ENCODE data around the gene NT5DC2. TPM values are rescaled to one million over a fixed set of nuclear protein-coding genes. Genes with fewer than 3 reads are reported as not detected.

Gene NT5DC2
- total and polyA plus RNA-seq, 3 experiments from 2014 or later, result 1.2 to 84.6 (median 80.3) TPM

GRCh38 chr3:52504977-52505376 is 28.7 kb downstream of the NT5DC2 start:
- H3K9me3 Mint-ChIP-seq, result no peaks in the 10 kb centered on the region
- H3K27me3 Mint-ChIP-seq, result no peaks in the 10 kb centered on the region
- DNase-seq, result no peak
- Histone ChIP-seq H3K9me3 (ENCODE audit: low read length) (no peaks in the 10 kb centered on the region), H3K4me1 (ENCODE audit: insufficient read depth, low read length) (no peaks in the 10 kb centered on the region), H3K27ac (ENCODE audit: low read depth, low read length) (no peak overlapping the region), H3K36me3 (ENCODE audit: insufficient read depth, low read length) (no peaks in the 10 kb centered on the region), H3K27me3 (ENCODE audit: insufficient read depth, low read length, poor library complexity, severe bottlenecking) (no peaks in the 10 kb centered on the region), H3K4me3 (ENCODE audit: low read length) (no peak overlapping the region)
- no peak overlapping the region for H3K27ac Mint-ChIP-seq
- POLR2A ChIA-PET, result no interaction called here
- no peak overlapping the region for H3K4me3 Mint-ChIP-seq
- no peaks in the 10 kb centered on the region for H3K4me1 Mint-ChIP-seq
- CTCF ChIA-PET, result no interaction called here
- no peaks in the 10 kb centered on the region for H3K36me3 Mint-ChIP-seq

- H3K36me3 Mint-ChIP-seq, result no peaks in the 10 kb centered on the region
Measured at GRCh38 chr3:52503788-52504424, 29.8 kb downstream of the NT5DC2 start.

GRCh38 chr3:52502808-52503350 is 30.8 kb downstream of the NT5DC2 start:
- no peak overlapping the region for H3K4me3 Mint-ChIP-seq
- no peaks in the 10 kb centered on the region for H3K36me3 Mint-ChIP-seq
- H3K27ac Mint-ChIP-seq, result no peak overlapping the region
- Histone ChIP-seq H3K36me3 (ENCODE audit: insufficient read depth, low read length) (no peaks in the 10 kb centered on the region), H3K9me3 (ENCODE audit: low read length) (no peaks in the 10 kb centered on the region), H3K27me3 (ENCODE audit: insufficient read depth, low read length, poor library complexity, severe bottlenecking) (no peaks in the 10 kb centered on the region), H3K4me3 (ENCODE audit: low read length) (no peak overlapping the region), H3K4me1 (ENCODE audit: insufficient read depth, low read length) (no peaks in the 10 kb centered on the region), H3K27ac (ENCODE audit: low read depth, low read length) (no peak overlapping the region)
- no peaks in the 10 kb centered on the region for H3K4me1 Mint-ChIP-seq
- ChIA-PET CTCF (no interaction called here), POLR2A (no interaction called here)
- no peaks in the 10 kb centered on the region for H3K9me3 Mint-ChIP-seq
- DNase-seq, result no peak
- no peaks in the 10 kb centered on the region for H3K27me3 Mint-ChIP-seq

More at GRCh38 chr3:52503788-52504424, 29.8 kb downstream of the NT5DC2 start:
- Mint-ChIP-seq H3K4me3 (no peak overlapping the region), H3K4me1 (no peaks in the 10 kb centered on the region), H3K27ac (no peak overlapping the region), H3K9me3 (no peaks in the 10 kb centered on the region), H3K27me3 (no peaks in the 10 kb centered on the region)
- DNase-seq, result no peak
- Histone ChIP-seq H3K4me1 (ENCODE audit: insufficient read depth, low read length) (no peaks in the 10 kb centered on the region), H3K9me3 (ENCODE audit: low read length) (no peaks in the 10 kb centered on the region), H3K27ac (ENCODE audit: low read depth, low read length) (no peak overlapping the region), H3K4me3 (ENCODE audit: low read length) (no peak overlapping the region), H3K36me3 (ENCODE audit: insufficient read depth, low read length) (no peaks in the 10 kb centered on the region), H3K27me3 (ENCODE audit: insufficient read depth, low read length, poor library complexity, severe bottlenecking) (no peaks in the 10 kb centered on the region)
- CTCF ChIA-PET, result no interaction called here
- POLR2A ChIA-PET, result no interaction called here

- no peaks in the 10 kb centered on the region for H3K27me3 ChIP-seq (ENCODE audit: insufficient read depth, low read length, poor library complexity, severe bottlenecking)
- no peaks in the 10 kb centered on the region for H3K9me3 ChIP-seq (ENCODE audit: low read length)
- H3K27me3 Mint-ChIP-seq, result no peaks in the 10 kb centered on the region
- H3K4me3 Mint-ChIP-seq, result peak overlapping the region in 1 of 7 donors; percentile 36
- no peak overlapping the region for H3K4me3 ChIP-seq (ENCODE audit: low read length)
- no peaks in the 10 kb centered on the region for H3K9me3 Mint-ChIP-seq
- no peaks in the 10 kb centered on the region for H3K36me3 Mint-ChIP-seq
- no peaks in the 10 kb centered on the region for H3K4me1 Mint-ChIP-seq
- H3K4me1 ChIP-seq (ENCODE audit: insufficient read depth, low read length), result no peaks in the 10 kb centered on the region
- ChIA-PET POLR2A (no interaction called here), CTCF (no interaction called here)
- no peak overlapping the region for H3K27ac ChIP-seq (ENCODE audit: low read depth, low read length)
- H3K27ac Mint-ChIP-seq, result peak overlapping the region in 1 of 8 donors; percentile 66
- DNase-seq, result no peak
- no peaks in the 10 kb centered on the region for H3K36me3 ChIP-seq (ENCODE audit: insufficient read depth, low read length)
Measured at GRCh38 chr3:52502001-52502400, 31.7 kb downstream of the NT5DC2 start.

GRCh38 chr3:52501046-52501445 is 32.6 kb downstream of the NT5DC2 start:
- no peaks in the 10 kb centered on the region for H3K27me3 Mint-ChIP-seq
- CTCF ChIA-PET, result no interaction called here

GRCh38 chr3:52498137-52499054 is 35.3 kb downstream of the NT5DC2 start:
- ChIA-PET POLR2A (no interaction called here), CTCF (no interaction called here)
- H3K36me3 ChIP-seq (ENCODE audit: insufficient read depth, low read length), result no peaks in the 10 kb centered on the region

More at GRCh38 chr3:52501046-52501445, 32.6 kb downstream of the NT5DC2 start:
- no peaks in the 10 kb centered on the region for H3K4me1 Mint-ChIP-seq
- no peaks in the 10 kb centered on the region for H3K27me3 ChIP-seq (ENCODE audit: insufficient read depth, low read length, poor library complexity, severe bottlenecking)
- no peak overlapping the region for H3K4me3 Mint-ChIP-seq
- H3K27ac Mint-ChIP-seq, result no peak overlapping the region
- H3K27ac ChIP-seq (ENCODE audit: low read depth, low read length), result no peak overlapping the region
- H3K36me3 Mint-ChIP-seq, result no peaks in the 10 kb centered on the region
- POLR2A ChIA-PET, result interaction anchor here (0.6 kb wide), 1 partner anchor 558 kb away, joined by 3 read pairs; no protein-coding TSS in a partner anchor
- no peaks in the 10 kb centered on the region for H3K36me3 ChIP-seq (ENCODE audit: insufficient read depth, low read length)
- H3K4me1 ChIP-seq (ENCODE audit: insufficient read depth, low read length), result no peaks in the 10 kb centered on the region
- no peaks in the 10 kb centered on the region for H3K9me3 Mint-ChIP-seq
- H3K4me3 ChIP-seq (ENCODE audit: low read length), result no peak overlapping the region
- H3K9me3 ChIP-seq (ENCODE audit: low read length), result no peaks in the 10 kb centered on the region
- DNase-seq, result no peak

GRCh38 chr3:52495777-52496602 is 37.7 kb downstream of the NT5DC2 start:
- Histone ChIP-seq H3K36me3 (ENCODE audit: insufficient read depth, low read length) (peaks cover 9% of the 10 kb centered on the region), H3K27me3 (ENCODE audit: insufficient read depth, low read length, poor library complexity, severe bottlenecking) (no peaks in the 10 kb centered on the region), H3K27ac (ENCODE audit: low read depth, low read length) (no peak overlapping the region), H3K9me3 (ENCODE audit: low read length) (no peaks in the 10 kb centered on the region), H3K4me3 (ENCODE audit: low read length) (no peak overlapping the region), H3K4me1 (ENCODE audit: insufficient read depth, low read length) (no peaks in the 10 kb centered on the region)
- Mint-ChIP-seq H3K4me1 (peaks cover 0 to 5% (median 3%) of the 10 kb centered on the region in 3 donors), H3K27me3 (no peaks in the 10 kb centered on the region), H3K4me3 (no peak overlapping the region), H3K9me3 (no peaks in the 10 kb centered on the region), H3K36me3 (peaks cover 0 to 21% (median 2%) of the 10 kb centered on the region in 3 donors), H3K27ac (no peak overlapping the region)
- DNase-seq, result no peak
- ChIA-PET POLR2A (no interaction called here), CTCF (no interaction called here)

More at GRCh38 chr3:52498137-52499054, 35.3 kb downstream of the NT5DC2 start:
- Mint-ChIP-seq H3K36me3 (no peaks in the 10 kb centered on the region), H3K27me3 (no peaks in the 10 kb centered on the region), H3K4me1 (peaks cover 0 to 5% (median 3%) of the 10 kb centered on the region in 3 donors), H3K27ac (no peak overlapping the region), H3K9me3 (no peaks in the 10 kb centered on the region), H3K4me3 (no peak overlapping the region)
- DNase-seq, result no peak
- Histone ChIP-seq H3K4me1 (ENCODE audit: insufficient read depth, low read length) (no peaks in the 10 kb centered on the region), H3K27ac (ENCODE audit: low read depth, low read length) (no peak overlapping the region), H3K9me3 (ENCODE audit: low read length) (no peaks in the 10 kb centered on the region), H3K27me3 (ENCODE audit: insufficient read depth, low read length, poor library complexity, severe bottlenecking) (no peaks in the 10 kb centered on the region), H3K4me3 (ENCODE audit: low read length) (no peak overlapping the region)
